Esophagus (tissue), 2 donors: ENCODE data around the gene DNAH6. TPM values are rescaled to one million over a fixed set of nuclear protein-coding genes. Genes with fewer than 3 reads are reported as not detected.
"Not testable (repeated sequence)": the region's sequence is repeated elsewhere in the genome, so short reads cannot be mapped to it uniquely, and the experiment has no call there.

Source experiments
- H3K27ac ChIP-seq, 2 donors: one replicate each; pipeline ENCODE4 v1.5.1; 2013; ENCODE audit warnings: low read depth in 2 of 2, mild to moderate bottlenecking in 2 of 2, inconsistent platforms in 1 of 2, low read length in 1 of 2, moderate library complexity in 1 of 2
- H3K27me3 ChIP-seq, 2 donors: one replicate each; pipeline ENCODE4 v1.6.1; 2013; ENCODE audit warnings: low read length in 2 of 2, control low read depth in 1 of 2, mild to moderate bottlenecking in 1 of 2; ENCODE audit not compliant: insufficient read depth in 2 of 2, control insufficient read depth in 1 of 2
- H3K36me3 ChIP-seq, 2 donors: one replicate each; pipeline ENCODE4 v1.6.1; 2013; ENCODE audit warnings: low read length in 1 of 2; ENCODE audit not compliant: control insufficient read depth in 2 of 2, insufficient read depth in 2 of 2
- H3K4me1 ChIP-seq, 2 donors: one replicate each; pipeline ENCODE4 v1.6.1; 2013; ENCODE audit warnings: low read length in 1 of 2; ENCODE audit not compliant: control insufficient read depth in 2 of 2, insufficient read depth in 2 of 2
- H3K4me3 ChIP-seq, 2 donors: one replicate each; pipeline ENCODE4 v1.5.1; 2013; ENCODE audit warnings: low read length in 2 of 2, mild to moderate bottlenecking in 2 of 2, low read depth in 1 of 2, moderate library complexity in 1 of 2
- H3K9me3 ChIP-seq, 2 donors: one replicate each; pipeline ENCODE4 v1.6.1; 2013; ENCODE audit warnings: mild to moderate bottlenecking in 2 of 2, low read depth in 1 of 2, low read length in 1 of 2, moderate library complexity in 1 of 2; ENCODE audit not compliant: control insufficient read depth in 2 of 2, insufficient read depth in 1 of 2
- WGBS, 2 donors: extraction: QIAGEN DNeasy Blood & Tissue Kit; methylation state at CpG; one replicate each; pipeline ENCODE4 v1.1.7; 2013; 5-methylcytosine and 5-hydroxymethylcytosine counted together
- polyA plus RNA-seq, 2 donors: library from polyadenylated mRNA; stranded (reverse); fragments of 200-250 nt; gene quantifications; one replicate each; pipeline ENCODE4 v1.2.3, GENCODE V29; 2013
- donor health status: healthy with polysubstance abuse.
- donor health status: Bipolar disorder and iron deficiency.

DNAH6 gene
- polyA plus RNA-seq, 2 donors, result 0.06 to 0.10 TPM

GRCh38 chr2:84857566-84857965 is 341.3 kb downstream of the DNAH6 start:
- H3K4me1 ChIP-seq, result no peaks in the 10 kb centered on the region
- H3K27me3 ChIP-seq, result no peaks in the 10 kb centered on the region
- WGBS, 2 donors, result 77 to 83% methylated on average over 5 of the region's 5 CpGs
- no peaks in the 10 kb centered on the region for H3K36me3 ChIP-seq
- H3K27ac ChIP-seq, result no peak overlapping the region
- peaks cover 0 to 2% of the 10 kb centered on the region in 2 donors for H3K9me3 ChIP-seq
- no peak overlapping the region for H3K4me3 ChIP-seq

GRCh38 chr2:84858123-84858522 is 341.8 kb downstream of the DNAH6 start:
- H3K27me3 ChIP-seq, result no peaks in the 10 kb centered on the region
- H3K4me1 ChIP-seq, result no peaks in the 10 kb centered on the region
- WGBS, 2 donors, result 77 to 81% methylated on average over 3 of the region's 3 CpGs
- peaks cover 0 to 2% of the 10 kb centered on the region in 2 donors for H3K9me3 ChIP-seq
- no peak overlapping the region for H3K27ac ChIP-seq
- H3K36me3 ChIP-seq, result no peaks in the 10 kb centered on the region
- H3K4me3 ChIP-seq, result no peak overlapping the region

- 63 to 71% methylated on average over 3 of the region's 3 CpGs for WGBS, 2 donors
Measured at GRCh38 chr2:84858937-84859336, 342.6 kb downstream of the DNAH6 start.

GRCh38 chr2:84861539-84861938 is 345.2 kb downstream of the DNAH6 start:
- Histone ChIP-seq H3K9me3 (no peaks in the 10 kb centered on the region), H3K27me3 (no peaks in the 10 kb centered on the region), H3K27ac (no peak overlapping the region), H3K4me1 (no peaks in the 10 kb centered on the region), H3K36me3 (no peaks in the 10 kb centered on the region), H3K4me3 (no peak overlapping the region)
- WGBS, 2 donors, result 73 to 76% methylated on average over 6 of the region's 6 CpGs

More at GRCh38 chr2:84858937-84859336, 342.6 kb downstream of the DNAH6 start:
- H3K27me3 ChIP-seq, result no peaks in the 10 kb centered on the region
- no peaks in the 10 kb centered on the region for H3K9me3 ChIP-seq
- H3K36me3 ChIP-seq, result no peaks in the 10 kb centered on the region
- H3K27ac ChIP-seq, result no peak overlapping the region
- H3K4me3 ChIP-seq, result no peak overlapping the region
- H3K4me1 ChIP-seq, result no peaks in the 10 kb centered on the region

- H3K27me3 ChIP-seq, result no peaks in the 10 kb centered on the region
- no peaks in the 10 kb centered on the region for H3K36me3 ChIP-seq
- no peaks in the 10 kb centered on the region for H3K4me1 ChIP-seq
- H3K27ac ChIP-seq, result no peak overlapping the region
- WGBS, 2 donors, result 80 to 85% methylated on average over 6 of the region's 6 CpGs
- no peak overlapping the region for H3K4me3 ChIP-seq
- no peaks in the 10 kb centered on the region for H3K9me3 ChIP-seq
Measured at GRCh38 chr2:84862006-84862405, 345.7 kb downstream of the DNAH6 start.

GRCh38 chr2:84865181-84865783 is 349.0 kb downstream of the DNAH6 start:
- Histone ChIP-seq H3K27me3 (no peaks in the 10 kb centered on the region), H3K27ac (no peak overlapping the region), H3K36me3 (no peaks in the 10 kb centered on the region), H3K4me1 (no peaks in the 10 kb centered on the region), H3K9me3 (no peaks in the 10 kb centered on the region), H3K4me3 (no peak overlapping the region)
- WGBS, 2 donors, result 70 to 75% methylated on average over 6 of the region's 6 CpGs

- WGBS, 2 donors, result 78 to 80% methylated on average over 3 of the region's 3 CpGs
- Histone ChIP-seq H3K27me3 (no peaks in the 10 kb centered on the region), H3K4me3 (no peak overlapping the region), H3K4me1 (no peaks in the 10 kb centered on the region), H3K9me3 (no peaks in the 10 kb centered on the region), H3K36me3 (no peaks in the 10 kb centered on the region), H3K27ac (no peak overlapping the region)
Measured at GRCh38 chr2:84866122-84866521, 349.8 kb downstream of the DNAH6 start.

- not testable (repeated sequence) for H3K4me3 ChIP-seq, H3K4me1 ChIP-seq, H3K9me3 ChIP-seq, H3K27me3 ChIP-seq, H3K36me3 ChIP-seq, H3K27ac ChIP-seq
- 88 to 97% methylated on average over 2 to 3 of the region's 4 CpGs for WGBS, 2 donors
Measured at GRCh38 chr2:84868327-84868726, 352.0 kb downstream of the DNAH6 start.

Other genes starting within 250 kb of the DNAH6 start
- 100 to 1,000 TPM; 115 to 117 TPM for gene SUCLG1, start 57.2 kb upstream of the DNAH6 start, polyA plus RNA-seq